Right lobe of liver (tissue), 6 donors: ENCODE measurements around the gene SPIN2B. TPM values are rescaled to one million over a fixed set of nuclear protein-coding genes. Genes with fewer than 3 reads are reported as not detected.
"Not testable (repeated sequence)": the region's sequence is repeated elsewhere in the genome, so short reads cannot be mapped to it uniquely, and the experiment has no call there.

Experiments
- ATAC-seq, 4 donors: fragments of 200-7000 bp; cut with Tn5 transposase; one replicate each; pipeline ENCODE4 v1.9.1; 2020; ENCODE audit warnings: mild to moderate bottlenecking in 4 of 4, moderate library complexity in 4 of 4
- DNase-seq, 3 donors: peaks; one replicate each; pipeline ENCODE4 v3.0.0-alpha.2; 2020
- H3K27ac ChIP-seq, 3 donors: fragments of 200-600 bp; one replicate each; pipeline ENCODE4 v1.8.0; 2022
- H3K27me3 ChIP-seq, 2 donors: fragments of 200-600 bp; one replicate each; pipeline ENCODE4 v1.8.0; 2022
- H3K36me3 ChIP-seq, 4 donors: fragments of 200-600 bp; sonication (generic) in 1 of 4; one replicate each; pipeline versions ENCODE4 v1.5.1 to v1.8.0; 2017 to 2022; ENCODE audit warnings: control low read depth in 1 of 4
- H3K4me1 ChIP-seq, 4 donors: fragments of 200-600 bp; sonication (generic) in 1 of 4; one replicate each; pipeline versions ENCODE4 v1.5.1 to v1.8.0; 2017 to 2022; ENCODE audit warnings: control low read depth in 1 of 4
- H3K4me3 ChIP-seq, 3 donors: fragments of 200-600 bp; one replicate each; pipeline ENCODE4 v1.8.0; 2022
- H3K9me3 ChIP-seq, 4 donors: fragments of 200-600 bp; sonication (generic) in 1 of 4; one replicate each; pipeline versions ENCODE4 v1.5.1 to v1.8.0; 2017 to 2022; ENCODE audit warnings: control low read depth in 1 of 4
- POLR2A ChIP-seq: fragments of 450-650 bp; IDR thresholded peaks from one replicate; pipeline ENCODE4 v1.6.1; 2017; ENCODE audit warnings: antibody characterized with exemption, mild to moderate bottlenecking
- WGBS: methylation state at CpG from one replicate; pipeline ENCODE4 v1.1.6; 2018; ENCODE audit warnings: low coverage, low lambda C conversion rate; ENCODE audit not compliant: insufficient coverage; ENCODE audit errors: missing lambda C conversion rate; 5-methylcytosine and 5-hydroxymethylcytosine counted together
- intact Hi-C, 2 donors: fragments of 100-400 bp; cut with DNase I; formaldehyde crosslinking; loops; one replicate each; pipeline versions ENCODE4 v1.11.2 to v1.14.1; 2022
- total RNA-seq, 6 experiments: library from RNA; depleted of rRNA in 2 of 6; stranded (reverse); fragments of >200 nt in 2 of 6; fragmentation: NEBNext Ultra II Directional in 3 of 6; extraction: Animal tissue kit (Norgen Biotek cat#: 25700) in 3 of 6; gene quantifications; one replicate each; pipeline versions ENCODE4 v1.1.0 to v1.2.4, GENCODE V29; 2016 to 2023
- TF ChIP-seq, protein P1 (sequence below), 4 donors: fragments of 200-600 bp in 3 of 4; fragments of 450-650 bp in 1 of 4; IDR thresholded peaks; one replicate each; pipeline versions ENCODE4 v1.5.1 to v1.8.0; 2016 to 2022; ENCODE audit warnings: antibody characterized with exemption in 4 of 4, mild to moderate bottlenecking in 2 of 4
- donor health status: DM: no; HTN: yes; CAD: no.
- donor health status: DM: no; HTN: no; CAD: no.
- donor health status: DM: no; HTN: no; CAD: no.
- donor health status: DM: no; HTN: yes; CAD: no.
- donor health status: DM: no; HTN: yes; CAD: no.

The SPIN2B gene
- total RNA-seq, 6 experiments from 2014 or later: 1.7 to 5.9 (median 4.3) TPM

DNA sequence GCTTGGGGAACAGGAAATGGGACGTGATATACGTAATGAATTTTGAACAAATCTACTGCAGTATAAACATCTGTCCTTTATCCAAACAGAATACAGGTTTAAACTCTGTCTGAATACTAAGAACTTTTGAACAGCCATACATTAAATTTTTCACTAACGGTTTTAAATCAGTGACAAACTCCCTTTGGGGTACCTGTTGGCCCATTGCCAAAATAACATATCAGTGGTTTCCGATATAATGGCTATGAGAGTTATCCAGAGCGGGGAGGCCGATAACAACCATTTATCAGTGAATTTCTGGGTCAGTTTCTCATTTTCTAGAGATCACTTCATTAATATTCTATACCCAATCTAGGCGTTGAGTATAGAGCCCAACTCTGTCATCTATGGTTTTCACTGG, 10.7 kb upstream of the SPIN2B start:
- H3K36me3 ChIP-seq: no peaks in the 10 kb centered on the region
- no peaks in the 10 kb centered on the region for H3K4me1 ChIP-seq
- no peak for ATAC-seq
- DNase-seq: no peak
- H3K27ac ChIP-seq: no peak overlapping the region
- H3K9me3 ChIP-seq: peaks cover 0 to 2% (median 0%) of the 10 kb centered on the region in 4 donors
- H3K4me3 ChIP-seq: no peak overlapping the region
- no peaks in the 10 kb centered on the region for H3K27me3 ChIP-seq
- intact Hi-C loops: no loop called here
- WGBS: 67% methylated on average over 7 of the region's 7 CpGs
- TF ChIP-seq, protein P1, sequence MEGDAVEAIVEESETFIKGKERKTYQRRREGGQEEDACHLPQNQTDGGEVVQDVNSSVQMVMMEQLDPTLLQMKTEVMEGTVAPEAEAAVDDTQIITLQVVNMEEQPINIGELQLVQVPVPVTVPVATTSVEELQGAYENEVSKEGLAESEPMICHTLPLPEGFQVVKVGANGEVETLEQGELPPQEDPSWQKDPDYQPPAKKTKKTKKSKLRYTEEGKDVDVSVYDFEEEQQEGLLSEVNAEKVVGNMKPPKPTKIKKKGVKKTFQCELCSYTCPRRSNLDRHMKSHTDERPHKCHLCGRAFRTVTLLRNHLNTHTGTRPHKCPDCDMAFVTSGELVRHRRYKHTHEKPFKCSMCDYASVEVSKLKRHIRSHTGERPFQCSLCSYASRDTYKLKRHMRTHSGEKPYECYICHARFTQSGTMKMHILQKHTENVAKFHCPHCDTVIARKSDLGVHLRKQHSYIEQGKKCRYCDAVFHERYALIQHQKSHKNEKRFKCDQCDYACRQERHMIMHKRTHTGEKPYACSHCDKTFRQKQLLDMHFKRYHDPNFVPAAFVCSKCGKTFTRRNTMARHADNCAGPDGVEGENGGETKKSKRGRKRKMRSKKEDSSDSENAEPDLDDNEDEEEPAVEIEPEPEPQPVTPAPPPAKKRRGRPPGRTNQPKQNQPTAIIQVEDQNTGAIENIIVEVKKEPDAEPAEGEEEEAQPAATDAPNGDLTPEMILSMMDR (IDR thresholded peaks at IDR 0.05): no peak

DNA sequence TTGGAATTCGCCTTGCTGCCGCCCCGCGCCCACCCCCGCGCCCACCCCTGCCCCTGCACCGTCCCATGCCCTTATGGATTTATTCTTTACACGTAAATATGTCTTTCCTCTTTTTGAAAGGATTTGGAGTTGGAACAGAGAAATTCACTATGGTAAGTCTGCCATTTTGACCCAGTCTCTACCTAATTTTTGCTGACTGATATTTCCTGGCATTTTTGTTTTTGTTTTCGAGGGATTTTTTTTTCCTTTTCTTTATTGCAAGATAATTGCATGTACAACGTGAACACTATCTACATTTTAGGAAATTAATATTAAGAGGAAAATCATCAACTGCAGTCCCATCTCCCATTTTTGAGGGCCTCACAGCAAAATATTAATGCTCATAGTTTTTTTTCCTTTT, 468 bp upstream of the SPIN2B start:
- no peak for TF ChIP-seq POLR2A
- TF ChIP-seq, protein P1 (IDR thresholded peaks at IDR 0.05): no peak
- H3K27ac ChIP-seq: peak overlapping the region; percentile 30 to 49 (median 41)

DNA sequence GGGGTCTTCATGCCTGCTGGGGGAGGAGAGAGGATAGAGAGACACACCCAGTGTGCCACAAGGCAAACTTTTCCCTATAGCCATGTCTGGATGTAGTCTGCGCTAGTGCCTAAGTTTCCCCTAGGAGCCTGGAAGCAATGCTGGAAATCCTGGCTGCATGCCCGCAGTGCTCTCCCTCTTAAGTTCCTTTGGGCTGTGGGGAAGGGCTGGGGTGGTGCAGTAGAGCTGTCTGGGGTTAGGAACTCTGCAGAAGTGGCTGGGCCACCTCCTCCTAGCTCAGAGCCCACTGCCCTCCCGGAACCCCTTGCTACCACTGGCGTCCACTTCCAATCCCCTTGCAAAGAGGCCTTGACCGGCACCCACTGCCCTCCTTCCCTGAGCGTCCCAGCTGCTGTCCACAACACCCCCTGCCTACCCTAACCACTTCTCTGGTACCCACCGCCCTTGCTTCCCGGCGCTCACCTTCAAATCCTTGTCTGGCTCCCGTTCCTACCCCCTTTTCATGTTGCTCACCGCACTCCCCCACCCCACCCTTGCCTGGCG, 658 bp downstream of the SPIN2B start:
- H3K4me1 ChIP-seq, intact Hi-C loops, H3K36me3 ChIP-seq, H3K9me3 ChIP-seq, H3K27me3 ChIP-seq, H3K27ac ChIP-seq: not testable (repeated sequence)
- 20% methylated on average over 7 of the region's 12 CpGs for WGBS
- peak overlapping the region; percentile 38 to 64 (median 54) for H3K4me3 ChIP-seq
- ATAC-seq (peak; percentile 4 to 6 (median 4)), DNase-seq (peak in 1 of 3 donors; percentile 49)

More for the DNA sequence above, 468 bp upstream of the SPIN2B start:
- no peaks in the 10 kb centered on the region for H3K4me1 ChIP-seq
- DNase-seq (no peak), ATAC-seq (no peak)
- H3K36me3 ChIP-seq: no peaks in the 10 kb centered on the region
- WGBS: 16% methylated on average over 10 of the region's 10 CpGs
- peak overlapping the region; percentile 38 to 64 (median 54) for H3K4me3 ChIP-seq
- H3K27me3 ChIP-seq: no peaks in the 10 kb centered on the region
- no peaks in the 10 kb centered on the region for H3K9me3 ChIP-seq
- intact Hi-C loops: no loop called here

DNA sequence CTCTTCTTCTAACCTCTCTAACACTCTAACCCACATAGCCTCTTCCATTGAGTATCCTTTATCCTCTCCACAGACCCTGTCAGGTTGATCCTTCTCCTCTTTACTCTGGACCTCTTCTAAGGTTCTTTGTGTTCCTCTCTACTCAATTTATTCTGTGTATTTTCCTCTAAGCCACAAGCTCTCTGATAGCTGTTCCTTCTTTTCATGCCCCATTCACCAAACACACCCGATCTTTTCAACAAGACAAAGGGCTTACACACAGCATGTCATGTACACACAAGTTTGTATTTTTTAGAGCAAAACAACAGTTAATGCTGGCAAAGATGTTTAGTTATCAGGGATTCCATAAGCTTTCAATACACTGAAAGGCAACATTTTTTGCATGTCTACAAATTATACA, 1.9 kb downstream of the SPIN2B start:
- intact Hi-C loops: no loop called here
- Histone ChIP-seq H3K36me3 (no peaks in the 10 kb centered on the region), H3K4me1 (no peaks in the 10 kb centered on the region), H3K27ac (no peak overlapping the region), H3K4me3 (no peak overlapping the region), H3K9me3 (no peaks in the 10 kb centered on the region), H3K27me3 (no peaks in the 10 kb centered on the region)
- TF ChIP-seq, protein P1 (IDR thresholded peaks at IDR 0.05): no peak
- TF ChIP-seq POLR2A: no peak
- WGBS: 80% methylated on average over 1 of the region's 1 CpG
- no peak for ATAC-seq
- no peak for DNase-seq

DNA sequence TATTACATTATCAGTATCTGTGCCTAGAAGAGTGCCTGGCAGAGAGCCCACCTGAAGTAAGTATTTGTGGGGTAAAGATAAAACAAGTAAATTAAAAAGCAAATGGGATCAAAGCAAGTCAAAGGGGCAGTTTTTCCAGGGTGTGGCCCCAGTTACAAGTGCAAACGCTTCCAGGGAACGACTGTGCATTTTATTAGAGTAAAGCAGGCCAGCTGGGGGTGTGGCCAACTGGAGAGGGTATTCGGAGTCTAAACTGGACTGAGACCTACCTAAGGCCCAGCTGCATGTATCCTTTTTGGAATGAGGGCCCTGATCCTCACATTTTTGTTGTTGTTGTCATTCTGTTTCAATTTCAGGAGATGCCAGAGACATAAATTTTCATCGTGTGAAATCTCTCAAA, 3.8 kb downstream of the SPIN2B start:
- WGBS: 46% methylated on average over 4 of the region's 4 CpGs
- DNase-seq, H3K27ac ChIP-seq, H3K27me3 ChIP-seq, H3K4me3 ChIP-seq, H3K9me3 ChIP-seq, H3K4me1 ChIP-seq, ATAC-seq, intact Hi-C loops, H3K36me3 ChIP-seq: not testable (repeated sequence)
